ENCODE measurements around the gene DEAF1.

DEAF1 gene

GRCh38 chr11:665062-665703, 29.8 kb downstream of the DEAF1 start:
- no peak for TF ChIP-seq CTCF (IDR thresholded peaks at IDR 0.05; ENCODE audit: borderline replicate concordance, control extremely low read depth, extremely low read depth, insufficient read depth, missing control alignments)
- no peak for DNase-seq (ENCODE audit: low spot score)
- in situ Hi-C loops (cut with MboI; ENCODE audit: low sequenced_read_pairs, unreplicated experiment), result no loop called here

GRCh38 chr11:662689-663274, 32.2 kb downstream of the DEAF1 start:
- DNase-seq (ENCODE audit: low spot score), result peak; percentile 83
- in situ Hi-C loops (cut with MboI; ENCODE audit: low sequenced_read_pairs, unreplicated experiment), result no loop called here
- peak; percentile 68 for TF ChIP-seq CTCF (IDR thresholded peaks at IDR 0.05; ENCODE audit: borderline replicate concordance, control extremely low read depth, extremely low read depth, insufficient read depth, missing control alignments)

GRCh38 chr11:660681-661444, 34.2 kb downstream of the DEAF1 start:
- in situ Hi-C loops (cut with MboI; ENCODE audit: low sequenced_read_pairs, unreplicated experiment), result no loop called here

GRCh38 chr11:660281-660680, 34.7 kb downstream of the DEAF1 start:
- in situ Hi-C loops (cut with MboI; ENCODE audit: low sequenced_read_pairs, unreplicated experiment), result no loop called here
- no peak for TF ChIP-seq CTCF (IDR thresholded peaks at IDR 0.05; ENCODE audit: borderline replicate concordance, control extremely low read depth, extremely low read depth, insufficient read depth, missing control alignments)
- no peak for DNase-seq (ENCODE audit: low spot score)

More at GRCh38 chr11:660681-661444, 34.2 kb downstream of the DEAF1 start:
- TF ChIP-seq CTCF (IDR thresholded peaks at IDR 0.05; ENCODE audit: borderline replicate concordance, control extremely low read depth, extremely low read depth, insufficient read depth, missing control alignments), result no peak
- no peak for DNase-seq (ENCODE audit: low spot score)

- DNase-seq (ENCODE audit: low spot score), result no peak
- no peak for TF ChIP-seq CTCF (IDR thresholded peaks at IDR 0.05; ENCODE audit: borderline replicate concordance, control extremely low read depth, extremely low read depth, insufficient read depth, missing control alignments)
- in situ Hi-C loops (cut with MboI; ENCODE audit: low sequenced_read_pairs, unreplicated experiment), result no loop called here
Measured at GRCh38 chr11:659532-660085, 35.4 kb downstream of the DEAF1 start.

- in situ Hi-C loops (cut with MboI; ENCODE audit: low sequenced_read_pairs, unreplicated experiment), result no loop called here
- TF ChIP-seq CTCF (IDR thresholded peaks at IDR 0.05; ENCODE audit: borderline replicate concordance, control extremely low read depth, extremely low read depth, insufficient read depth, missing control alignments), result no peak
- no peak for DNase-seq (ENCODE audit: low spot score)
Measured at GRCh38 chr11:657691-658126, 37.3 kb downstream of the DEAF1 start.
